OCI-LY7 (cell line): ENCODE results near the gene SLC22A4. TPM values are rescaled to one million over a fixed set of nuclear protein-coding genes. Genes with fewer than 3 reads are reported as not detected.

Experiments
- BruUV-seq: library from RNA; stranded (reverse); fragments of 400-500 nt; replicated peaks from 2 replicates; lab custom pipeline; 2021; lab: Mats Ljungman, UMichigan
- CTCF ChIA-PET: fragments of 300-600 bp; sonication (Branson Sonifier 250); formaldehyde crosslinking; loops from one replicate; lab custom pipeline; 2022; ENCODE audit warnings: antibody characterized with exemption; ENCODE audit not compliant: unreplicated experiment; lab: Charles Lee
- POLR2A ChIA-PET: fragments of 300-600 bp; sonication (Branson Sonifier 250); formaldehyde crosslinking; loops from one replicate; lab custom pipeline; 2022; ENCODE audit warnings: antibody characterized with exemption; lab: Charles Lee
- DNase-seq: peaks from one replicate; pipeline ENCODE4 v3.0.0-alpha.2; 2015; ENCODE audit warnings: low spot score
- H2AFZ ChIP-seq: fragments of 200-600 bp; sonication (generic), shearing (Covaris generic); 2 replicates; pipeline ENCODE4 v1.6.1; 2014; ENCODE audit warnings: mild to moderate bottlenecking, antibody characterized with exemption, low read length, moderate library complexity
- H3K27ac ChIP-seq: fragments of 200-600 bp; sonication (generic); 2 replicates; pipeline ENCODE4 v1.5.1; 2014; ENCODE audit warnings: mixed run types, low read depth, mild to moderate bottlenecking, moderate library complexity, low read length, inconsistent platforms; ENCODE audit not compliant: poor library complexity, severe bottlenecking
- H3K36me3 ChIP-seq: fragments of 200-600 bp; sonication (generic); 2 replicates; pipeline ENCODE4 v1.6.1; 2014; ENCODE audit warnings: mild to moderate bottlenecking, antibody characterized with exemption, low read length, moderate library complexity, mixed read lengths; ENCODE audit not compliant: insufficient read depth
- H3K4me1 ChIP-seq: fragments of 200-600 bp; sonication (generic); 2 replicates; pipeline ENCODE4 v1.5.1; 2014; ENCODE audit warnings: mild to moderate bottlenecking, low read length; ENCODE audit not compliant: insufficient read depth, poor library complexity, severe bottlenecking
- H3K4me2 ChIP-seq: fragments of 200-600 bp; sonication (generic); 2 replicates; pipeline ENCODE4 v1.6.1; 2014; ENCODE audit warnings: mild to moderate bottlenecking, low read length
- H3K4me3 ChIP-seq: fragments of 200-600 bp; sonication (generic); 2 replicates; pipeline ENCODE4 v1.5.1; 2014; ENCODE audit warnings: mild to moderate bottlenecking, low read depth, low read length; ENCODE audit not compliant: poor library complexity, severe bottlenecking
- H3K79me2 ChIP-seq: fragments of 200-600 bp; sonication (generic); 2 replicates; pipeline ENCODE4 v1.6.1; 2016; ENCODE audit warnings: low read depth, mild to moderate bottlenecking, low read length, moderate library complexity, mixed read lengths; ENCODE audit not compliant: insufficient read depth
- H3K9me2 ChIP-seq: fragments of 200-600 bp; sonication (generic); 2 replicates; pipeline ENCODE4 v1.6.1; 2016; ENCODE audit warnings: mild to moderate bottlenecking, low read length, mixed read lengths; ENCODE audit not compliant: insufficient read depth
- H3K9me3 ChIP-seq: fragments of 200-600 bp; sonication (generic); 2 replicates; pipeline ENCODE4 v1.6.1; 2014; ENCODE audit warnings: mild to moderate bottlenecking, mixed run types, low read length, mixed read lengths
- H4K20me1 ChIP-seq: fragments of 200-600 bp; sonication (generic); 2 replicates; pipeline ENCODE4 v1.6.1; 2014; ENCODE audit warnings: mild to moderate bottlenecking, antibody characterized with exemption, low read length, moderate library complexity, mixed read lengths; ENCODE audit not compliant: insufficient read depth
- CTCF ChIP-seq: fragments of 200-600 bp; sonication (generic); conservative IDR thresholded peaks from 2 replicates; pipeline ENCODE4 v1.5.1; 2014; ENCODE audit warnings: mild to moderate bottlenecking, antibody characterized with exemption, low read length, moderate library complexity, mixed read lengths
- EZH2phosphoT487 ChIP-seq: fragments of 200-600 bp; sonication (generic); IDR thresholded peaks from 2 replicates; pipeline ENCODE4 v1.6.1; 2018; ENCODE audit warnings: low read depth, borderline replicate concordance, mild to moderate bottlenecking, mixed run types, antibody characterized with exemption, low read length, moderate library complexity, mixed read lengths
- intact Hi-C: fragments of 100-400 bp; cut with micrococcal nuclease; formaldehyde crosslinking; loops from one replicate; pipeline ENCODE4 v1.10.0; 2022; ENCODE audit not compliant: unreplicated experiment
- total RNA-seq, 2 experiments: library from RNA; depleted of rRNA in 1 of 2; stranded (reverse); fragments of >200 nt in 1 of 2; shearing (Covaris generic) in 1 of 2; gene quantifications; 2 replicates each; pipeline ENCODE4 v1.2.3, GENCODE V29; 2014 to 2022

SLC22A4 gene
- total RNA-seq, 2 experiments from 2014 or later, result not detected

GRCh38 chr5:132342291-132343180, 48.3 kb downstream of the SLC22A4 start:
- Histone ChIP-seq H3K9me2 (no peaks in the 10 kb centered on the region), H3K36me3 (no peaks in the 10 kb centered on the region), H3K9me3 (no peaks in the 10 kb centered on the region), H2AFZ (no peak overlapping the region), H3K27ac (no peak overlapping the region), H3K79me2 (no peaks in the 10 kb centered on the region), H3K4me3 (no peak overlapping the region), H3K4me1 (no peaks in the 10 kb centered on the region), H4K20me1 (no peaks in the 10 kb centered on the region), H3K4me2 (no peak overlapping the region)
- ChIA-PET POLR2A (no interaction called here), CTCF (no interaction called here)
- BruUV-seq, result no TSS peak
- intact Hi-C loops, result no loop called here
- no peak for DNase-seq
- no peak for TF ChIP-seq EZH2phosphoT487
- TF ChIP-seq CTCF, result peak; percentile 28; the same call in 1 of the 2 replicates

DNA sequence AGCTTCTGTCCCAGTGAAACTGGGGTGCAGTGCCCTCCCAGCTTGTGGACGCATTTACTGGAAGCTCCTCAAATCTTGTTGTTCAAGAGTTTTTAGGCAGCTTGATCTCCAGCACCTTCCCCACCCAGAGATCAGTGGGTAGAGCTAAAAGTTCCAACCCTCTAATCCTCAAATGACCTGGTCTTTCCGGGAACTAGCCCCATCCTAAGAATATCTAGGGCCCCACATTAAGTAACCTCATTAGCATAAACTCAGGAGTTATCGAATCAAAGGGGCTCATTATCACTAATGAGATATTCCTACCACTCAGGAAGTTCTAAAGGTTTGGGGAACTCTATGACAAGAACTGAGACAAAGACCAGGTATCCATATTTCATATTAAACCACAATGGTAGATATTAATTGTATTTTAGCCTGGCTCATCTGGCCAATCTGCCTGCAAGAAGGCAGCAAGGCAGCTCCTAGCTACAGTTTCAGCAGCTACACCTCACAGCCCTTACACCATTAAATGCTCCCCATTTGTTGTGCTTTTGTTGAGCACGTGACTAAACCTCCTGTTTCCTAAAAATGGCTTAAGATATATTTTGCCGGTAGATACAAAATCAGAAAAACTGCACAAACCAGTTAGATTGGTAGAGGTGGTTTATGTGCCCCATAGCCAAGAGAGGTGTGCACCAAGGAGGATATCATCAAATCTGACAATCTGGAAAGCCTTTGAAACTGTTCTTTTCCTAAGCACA, 50.8 kb downstream of the SLC22A4 start:
- Histone ChIP-seq H4K20me1 (no peaks in the 10 kb centered on the region), H3K4me1 (no peaks in the 10 kb centered on the region), H3K36me3 (no peaks in the 10 kb centered on the region), H3K4me2 (no peak overlapping the region), H2AFZ (no peak overlapping the region), H3K4me3 (no peak overlapping the region), H3K27ac (no peak overlapping the region), H3K9me3 (no peaks in the 10 kb centered on the region), H3K79me2 (no peaks in the 10 kb centered on the region), H3K9me2 (no peaks in the 10 kb centered on the region)
- CTCF ChIA-PET, result interaction anchor here (0.5 kb wide), 1 partner anchor 37 kb away, joined by 3 read pairs; no protein-coding TSS in a partner anchor
- no TSS peak for BruUV-seq
- no peak for DNase-seq
- intact Hi-C loops, result no loop called here
- TF ChIP-seq EZH2phosphoT487 (no peak), CTCF (no peak)
- POLR2A ChIA-PET, result interaction anchor here (0.7 kb wide), 1 partner anchor 9 kb away, joined by 5 read pairs; no protein-coding TSS in a partner anchor
